ENCODE measurements around the gene RNF114. TPM values are rescaled to one million over a fixed set of nuclear protein-coding genes. Genes with fewer than 3 reads are reported as not detected.

The RNF114 gene
- total RNA-seq, 1 experiment from 2014 or later = 88.1 TPM

GRCh38 chr20:49965781-49966305 lies 29.6 kb downstream of the RNF114 start:
- Mint-ChIP-seq H3K27me3 (ENCODE audit: low read depth) (no peaks in the 10 kb centered on the region), H3K4me3 (no peak overlapping the region), H3K27ac (0 out of 2 replicates have a peak overlapping the region, but pooled peaks have one; percentile 27), H3K4me1 (peaks cover 11% of the 10 kb centered on the region), H3K36me3 (peaks cover 5% of the 10 kb centered on the region), H3K9me3 (peaks cover 5% of the 10 kb centered on the region)
- DNase-seq (ENCODE audit: low spot score) (no peak), ATAC-seq (no peak)
- ChIA-PET CTCF (interaction anchor here (1.0 to 4.6 kb wide), 7 partner anchors 14 to 213 kb away, joined by 3 to 45 read pairs (median 7); partner anchors contain the start of gene RNF114), POLR2A (no interaction called here)
- no peak for TF ChIP-seq ZNF121 (CRISPR knock-in tag; IDR thresholded peaks at IDR 0.05)
- TF ChIP-seq TP53 (CRISPR knock-in tag; IDR thresholded peaks at IDR 0.05) = no peak
- no peak for TF ChIP-seq CREM (CRISPR knock-in tag; IDR thresholded peaks at IDR 0.05)
- no peak for TF ChIP-seq USF2 (CRISPR knock-in tag; IDR thresholded peaks at IDR 0.05)
- TF ChIP-seq E2F4 (CRISPR knock-in tag; IDR thresholded peaks at IDR 0.05; ENCODE audit: borderline replicate concordance, low read depth) = no peak
- no peak for TF ChIP-seq CTCF (IDR thresholded peaks at IDR 0.05)
- TF ChIP-seq ERG (CRISPR knock-in tag; IDR thresholded peaks at IDR 0.05) = no peak
- no peak for TF ChIP-seq MYBL2 (CRISPR knock-in tag; IDR thresholded peaks at IDR 0.05)
- no peak for TF ChIP-seq RORB (CRISPR knock-in tag; IDR thresholded peaks at IDR 0.05)
- no peak for TF ChIP-seq HMGA2 (CRISPR knock-in tag; IDR thresholded peaks at IDR 0.05)
- no peak for TF ChIP-seq AR (CRISPR knock-in tag; IDR thresholded peaks at IDR 0.05)
- TF ChIP-seq ZNF281 (CRISPR knock-in tag; IDR thresholded peaks at IDR 0.05) = no peak
- TF ChIP-seq HMGXB4 (CRISPR knock-in tag; IDR thresholded peaks at IDR 0.05) = no peak
- TF ChIP-seq FOXJ3 (CRISPR knock-in tag; IDR thresholded peaks at IDR 0.05; ENCODE audit: borderline replicate concordance) = no peak
- no peak for TF ChIP-seq STAT6 (CRISPR knock-in tag; conservative IDR thresholded peaks at IDR 0.05; ENCODE audit: low read depth)
- no peak for TF ChIP-seq SMAD3 (CRISPR knock-in tag; IDR thresholded peaks at IDR 0.05; ENCODE audit: borderline replicate concordance)
- no peak for TF ChIP-seq ZNF219 (CRISPR knock-in tag; IDR thresholded peaks at IDR 0.05; ENCODE audit: borderline replicate concordance)
- no peak for TF ChIP-seq PRDM15 (CRISPR knock-in tag; IDR thresholded peaks at IDR 0.05)
